HCT116 (cell line): ENCODE results near the gene RABL6.

Experiments used
- CBX3 ChIP-seq: IDR thresholded peaks from 2 replicates; pipeline ENCODE4 v1.6.1; 2012; ENCODE audit warnings: low read depth
- JUND ChIP-seq: IDR thresholded peaks from 2 replicates; pipeline ENCODE4 v1.6.1; 2012
- POLR2A ChIP-seq: IDR thresholded peaks from 2 replicates; pipeline ENCODE4 v1.7.0; 2011; ENCODE audit warnings: borderline replicate concordance; ENCODE audit not compliant: insufficient read depth, insufficient read length; ENCODE audit errors: extremely low read depth
- TCF7L2 ChIP-seq: IDR thresholded peaks from 2 replicates; pipeline ENCODE4 v1.7.0; 2011; ENCODE audit warnings: borderline replicate concordance, inconsistent platforms; ENCODE audit not compliant: insufficient read depth, insufficient read length; ENCODE audit errors: extremely low read depth
- TF ChIP-seq, protein P1 (sequence below), 3 experiments: fragments of 200-600 bp in 1 of 3; sonication (generic) in 1 of 3; IDR thresholded peaks in 2 of 3; conservative IDR thresholded peaks in 1 of 3; 2 replicates each; pipeline ENCODE4 v1.5.1; 2012 to 2017; ENCODE audit warnings: low read depth in 2 of 3, low read length in 2 of 3, antibody characterized with exemption in 1 of 3, borderline replicate concordance in 1 of 3, control low read depth in 1 of 3, mild to moderate bottlenecking in 1 of 3, mixed read lengths in 1 of 3, mixed run types in 1 of 3, moderate library complexity in 1 of 3; ENCODE audit not compliant: insufficient read depth in 1 of 3
- TF ChIP-seq, protein P2 (sequence below): IDR thresholded peaks from 2 replicates; pipeline ENCODE4 v1.6.1; 2012

DNA sequence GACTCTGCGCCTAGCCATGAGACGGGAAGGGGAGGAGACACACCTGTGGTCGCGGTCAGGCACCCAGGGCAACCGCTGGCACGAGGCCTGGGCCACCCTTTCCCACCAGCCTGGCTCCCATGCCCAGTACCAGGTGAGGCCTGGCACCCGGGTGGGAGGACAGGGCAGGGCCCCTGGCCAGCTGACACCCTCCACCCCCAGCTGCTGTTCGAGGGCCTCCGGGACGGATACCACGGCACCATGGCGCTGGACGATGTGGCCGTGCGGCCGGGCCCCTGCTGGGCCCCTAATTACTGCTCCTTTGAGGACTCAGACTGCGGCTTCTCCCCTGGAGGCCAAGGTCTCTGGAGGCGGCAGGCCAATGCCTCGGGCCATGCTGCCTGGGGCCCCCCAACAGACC lies 49.4 kb downstream of the RABL6 start:
- TF ChIP-seq TCF7L2 (no peak), POLR2A (no peak), JUND (no peak), CBX3 (no peak)
- TF ChIP-seq, protein P1, sequence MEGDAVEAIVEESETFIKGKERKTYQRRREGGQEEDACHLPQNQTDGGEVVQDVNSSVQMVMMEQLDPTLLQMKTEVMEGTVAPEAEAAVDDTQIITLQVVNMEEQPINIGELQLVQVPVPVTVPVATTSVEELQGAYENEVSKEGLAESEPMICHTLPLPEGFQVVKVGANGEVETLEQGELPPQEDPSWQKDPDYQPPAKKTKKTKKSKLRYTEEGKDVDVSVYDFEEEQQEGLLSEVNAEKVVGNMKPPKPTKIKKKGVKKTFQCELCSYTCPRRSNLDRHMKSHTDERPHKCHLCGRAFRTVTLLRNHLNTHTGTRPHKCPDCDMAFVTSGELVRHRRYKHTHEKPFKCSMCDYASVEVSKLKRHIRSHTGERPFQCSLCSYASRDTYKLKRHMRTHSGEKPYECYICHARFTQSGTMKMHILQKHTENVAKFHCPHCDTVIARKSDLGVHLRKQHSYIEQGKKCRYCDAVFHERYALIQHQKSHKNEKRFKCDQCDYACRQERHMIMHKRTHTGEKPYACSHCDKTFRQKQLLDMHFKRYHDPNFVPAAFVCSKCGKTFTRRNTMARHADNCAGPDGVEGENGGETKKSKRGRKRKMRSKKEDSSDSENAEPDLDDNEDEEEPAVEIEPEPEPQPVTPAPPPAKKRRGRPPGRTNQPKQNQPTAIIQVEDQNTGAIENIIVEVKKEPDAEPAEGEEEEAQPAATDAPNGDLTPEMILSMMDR (IDR thresholded peaks at IDR 0.05 in 2 of 3, conservative IDR thresholded peaks at IDR 0.05 in 1 of 3; ENCODE audit: borderline replicate concordance in 1 of 3, insufficient read depth in 1 of 3, low read depth in 2 of 3, low read length in 2 of 3), result no peak
- TF ChIP-seq, protein P2, sequence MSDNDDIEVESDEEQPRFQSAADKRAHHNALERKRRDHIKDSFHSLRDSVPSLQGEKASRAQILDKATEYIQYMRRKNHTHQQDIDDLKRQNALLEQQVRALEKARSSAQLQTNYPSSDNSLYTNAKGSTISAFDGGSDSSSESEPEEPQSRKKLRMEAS, result no peak
